Coronary artery (tissue), 2 donors: ENCODE data around the gene MAGI2.

ENCODE experiments used
- DNase-seq: peaks from one replicate; pipeline ENCODE4 v3.0.0-alpha.2; 2017; ENCODE audit warnings: low spot score
- H3K27ac ChIP-seq, 2 donors: fragments of 200-600 bp; sonication (generic); one replicate each; pipeline ENCODE4 v1.5.1; 2016 to 2019
- H3K4me3 ChIP-seq: fragments of 200-600 bp; sonication (generic); 2 replicates; pipeline ENCODE4 v1.5.1; 2016; ENCODE audit warnings: mild to moderate bottlenecking, moderate library complexity
- TF ChIP-seq, protein P1 (sequence below): fragments of 200-600 bp; sonication (generic); IDR thresholded peaks from one replicate; pipeline ENCODE4 v1.5.1; 2019; ENCODE audit warnings: antibody characterized with exemption

The MAGI2 gene

DNA sequence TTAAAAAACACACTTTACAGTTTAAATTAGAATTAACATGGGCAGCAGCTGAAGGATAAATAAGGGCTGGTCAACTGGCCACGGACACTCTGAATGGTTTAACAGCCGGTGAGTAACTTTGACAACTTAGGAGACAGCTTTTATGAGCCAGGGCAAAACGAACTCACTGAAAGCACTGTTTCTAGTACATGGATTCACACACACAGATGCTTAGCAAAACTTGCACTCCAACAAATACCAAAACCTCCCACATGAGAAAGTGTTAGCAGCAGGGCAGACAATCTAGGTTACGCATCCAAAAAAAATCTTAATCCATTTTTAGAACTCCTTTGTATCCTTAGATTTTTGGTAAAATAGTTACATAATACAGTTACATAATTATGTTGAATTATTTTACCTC, 1168.5 kb downstream of the MAGI2 start:
- Histone ChIP-seq H3K4me3 (no peak overlapping the region), H3K27ac (no peak overlapping the region)
- TF ChIP-seq, protein P1, sequence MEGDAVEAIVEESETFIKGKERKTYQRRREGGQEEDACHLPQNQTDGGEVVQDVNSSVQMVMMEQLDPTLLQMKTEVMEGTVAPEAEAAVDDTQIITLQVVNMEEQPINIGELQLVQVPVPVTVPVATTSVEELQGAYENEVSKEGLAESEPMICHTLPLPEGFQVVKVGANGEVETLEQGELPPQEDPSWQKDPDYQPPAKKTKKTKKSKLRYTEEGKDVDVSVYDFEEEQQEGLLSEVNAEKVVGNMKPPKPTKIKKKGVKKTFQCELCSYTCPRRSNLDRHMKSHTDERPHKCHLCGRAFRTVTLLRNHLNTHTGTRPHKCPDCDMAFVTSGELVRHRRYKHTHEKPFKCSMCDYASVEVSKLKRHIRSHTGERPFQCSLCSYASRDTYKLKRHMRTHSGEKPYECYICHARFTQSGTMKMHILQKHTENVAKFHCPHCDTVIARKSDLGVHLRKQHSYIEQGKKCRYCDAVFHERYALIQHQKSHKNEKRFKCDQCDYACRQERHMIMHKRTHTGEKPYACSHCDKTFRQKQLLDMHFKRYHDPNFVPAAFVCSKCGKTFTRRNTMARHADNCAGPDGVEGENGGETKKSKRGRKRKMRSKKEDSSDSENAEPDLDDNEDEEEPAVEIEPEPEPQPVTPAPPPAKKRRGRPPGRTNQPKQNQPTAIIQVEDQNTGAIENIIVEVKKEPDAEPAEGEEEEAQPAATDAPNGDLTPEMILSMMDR, result no peak
- DNase-seq, result no peak

GRCh38 chr7:78280276-78280675, 1173.2 kb downstream of the MAGI2 start:
- DNase-seq, result no peak
- TF ChIP-seq, protein P1, result no peak

DNA sequence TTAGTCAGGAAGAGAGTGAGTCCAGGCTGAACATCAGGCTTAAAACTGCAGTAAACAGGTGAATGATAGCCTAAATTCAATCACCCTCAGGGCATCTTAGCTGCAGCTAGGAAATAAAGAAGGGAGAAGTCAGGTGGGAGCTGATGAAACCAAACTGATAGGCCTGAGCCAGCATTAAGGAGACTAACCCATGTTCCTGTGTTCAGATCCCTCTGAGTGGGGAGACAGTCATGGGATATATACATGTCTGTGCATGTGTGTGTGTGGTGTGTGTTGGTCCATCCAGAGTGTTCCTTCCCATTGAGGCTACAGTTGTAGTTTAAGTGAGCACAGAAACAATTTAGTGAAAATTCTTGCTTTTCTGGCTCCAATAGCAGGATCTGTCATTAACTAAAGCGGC, 1174.0 kb downstream of the MAGI2 start:
- no peak overlapping the region for H3K4me3 ChIP-seq
- TF ChIP-seq, protein P1, result no peak
- no peak for DNase-seq
- H3K27ac ChIP-seq, result no peak overlapping the region

More at GRCh38 chr7:78280276-78280675, 1173.2 kb downstream of the MAGI2 start:
- no peak overlapping the region for H3K4me3 ChIP-seq
- no peak overlapping the region for H3K27ac ChIP-seq

DNA sequence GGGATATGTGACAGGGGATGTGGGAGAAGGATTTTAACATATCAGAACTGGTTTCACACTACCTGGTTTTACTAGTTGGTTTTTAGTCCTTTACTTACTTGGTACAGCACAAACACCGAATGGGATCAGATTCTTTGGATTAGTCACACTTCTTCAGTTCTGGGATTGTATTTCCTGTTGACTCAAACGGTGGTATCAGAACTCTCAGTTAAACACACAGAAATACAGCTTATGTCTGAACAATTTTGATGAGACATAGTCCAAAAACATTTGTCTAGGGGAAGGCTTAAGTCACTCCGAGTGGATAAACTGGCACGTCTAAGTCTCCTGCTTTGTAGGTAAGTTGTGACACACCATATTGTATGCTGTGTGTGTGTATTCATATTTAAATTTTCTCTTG, 1174.4 kb downstream of the MAGI2 start:
- H3K4me3 ChIP-seq, result no peak overlapping the region
- no peak overlapping the region for H3K27ac ChIP-seq
- TF ChIP-seq, protein P1, result no peak
- no peak for DNase-seq

DNA sequence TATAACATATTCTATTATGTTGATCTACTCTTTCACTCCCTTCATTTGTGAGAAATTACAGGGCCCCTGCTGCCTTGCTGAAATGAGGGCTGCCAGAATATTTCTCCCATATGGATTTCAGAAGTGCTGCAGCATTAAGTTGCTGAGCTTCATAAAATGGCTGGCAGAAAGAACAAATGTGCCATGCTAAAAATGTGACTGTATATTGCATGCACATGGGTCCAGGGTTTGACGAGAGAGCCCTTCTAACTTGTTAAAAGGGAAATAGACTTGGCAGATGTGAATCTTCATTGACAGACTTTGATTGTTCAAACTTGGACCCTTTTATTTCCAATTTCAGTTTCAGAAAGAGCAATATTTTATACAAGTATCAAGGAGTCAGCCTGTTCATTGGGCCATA, 1186.3 kb downstream of the MAGI2 start:
- Histone ChIP-seq H3K4me3 (no peak overlapping the region), H3K27ac (no peak overlapping the region)
- DNase-seq, result no peak
- TF ChIP-seq, protein P1, result no peak

- no peak overlapping the region for H3K27ac ChIP-seq
- TF ChIP-seq, protein P1, result no peak
- no peak for DNase-seq
- no peak overlapping the region for H3K4me3 ChIP-seq
Measured at GRCh38 chr7:78265486-78265885, 1188.0 kb downstream of the MAGI2 start.

GRCh38 chr7:78265071-78265470, 1188.4 kb downstream of the MAGI2 start:
- Histone ChIP-seq H3K4me3 (no peak overlapping the region), H3K27ac (no peak overlapping the region)
- TF ChIP-seq, protein P1, result no peak
- DNase-seq, result no peak
